Activated naive CD4-positive, alpha-beta T cell treated with anti-CD3 and anti-CD28 coated beads, Interleukin-2, amount 50 U/mL, for 16 hours (primary cell): Measurements from ENCODE around the gene DENND2A.

Experiments
- DNase-seq: peaks from one replicate; pipeline ENCODE4 v3.0.0-alpha.2; 2020

DENND2A gene

DNA sequence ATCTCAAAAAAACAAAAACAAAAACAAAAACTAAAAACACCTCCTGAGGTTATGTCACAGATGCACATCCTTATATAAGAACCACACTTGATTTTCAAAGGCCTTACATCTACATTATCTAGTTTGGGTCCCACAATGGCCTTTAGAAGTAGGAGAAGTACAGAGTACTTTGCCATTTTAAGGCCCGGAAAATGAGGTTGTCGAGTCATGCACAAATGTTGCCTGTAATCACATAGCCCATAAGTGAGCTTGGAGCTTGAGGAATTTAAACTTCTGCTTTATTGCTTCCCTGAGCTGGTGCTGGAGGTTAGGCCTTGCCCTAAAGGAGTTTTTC lies 151.6 kb downstream of the DENND2A start:
- DNase-seq, result no peak

GRCh38 chr7:140485500-140486265 lies 154.9 kb downstream of the DENND2A start:
- no peak for DNase-seq

DNA sequence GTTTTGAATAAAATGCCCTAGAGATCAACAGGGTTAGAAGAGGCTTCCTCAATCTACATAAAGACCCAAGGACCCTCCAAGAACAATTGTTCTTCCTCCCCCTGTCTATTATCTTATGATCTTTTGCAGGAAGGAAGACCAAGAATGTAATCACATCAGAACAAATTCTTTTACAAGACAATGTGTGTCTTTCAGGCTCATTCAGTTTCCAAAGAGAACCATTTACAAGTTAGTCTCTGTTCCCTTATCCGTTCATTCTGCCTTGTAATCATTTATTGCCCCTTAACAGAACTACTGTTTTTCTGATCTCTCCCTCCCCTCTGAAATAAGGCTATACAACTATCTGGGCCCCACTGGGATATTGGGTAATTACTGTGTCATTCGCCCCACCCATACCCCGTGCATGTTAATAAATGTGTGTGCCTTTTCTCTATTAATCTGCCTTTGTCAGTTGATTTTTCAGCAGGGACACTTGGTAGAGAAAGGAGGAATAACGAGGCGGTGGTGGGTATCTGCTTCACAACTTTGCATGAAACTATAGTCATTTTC lies 155.6 kb downstream of the DENND2A start:
- DNase-seq, result no peak

DNA sequence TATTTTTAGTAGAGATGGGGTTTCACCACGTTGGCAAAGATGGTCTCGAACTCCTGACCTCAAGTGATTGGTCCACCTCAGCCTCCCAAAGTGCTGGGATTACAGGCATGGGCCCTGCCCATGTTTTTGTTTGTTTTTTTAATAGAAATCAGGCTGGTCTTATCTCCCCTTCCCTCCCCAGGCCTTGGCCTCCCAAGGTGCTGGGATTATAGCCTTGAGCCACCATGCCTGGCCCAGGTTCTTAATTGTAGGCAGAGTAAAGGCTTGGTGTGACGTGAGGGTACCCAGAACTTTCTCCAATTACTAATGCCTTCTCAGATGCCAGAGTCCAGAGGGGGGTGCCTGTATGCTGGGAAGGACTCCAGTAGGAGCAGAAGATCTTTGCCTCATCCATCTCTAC lies 156.1 kb downstream of the DENND2A start:
- no peak for DNase-seq

DNA sequence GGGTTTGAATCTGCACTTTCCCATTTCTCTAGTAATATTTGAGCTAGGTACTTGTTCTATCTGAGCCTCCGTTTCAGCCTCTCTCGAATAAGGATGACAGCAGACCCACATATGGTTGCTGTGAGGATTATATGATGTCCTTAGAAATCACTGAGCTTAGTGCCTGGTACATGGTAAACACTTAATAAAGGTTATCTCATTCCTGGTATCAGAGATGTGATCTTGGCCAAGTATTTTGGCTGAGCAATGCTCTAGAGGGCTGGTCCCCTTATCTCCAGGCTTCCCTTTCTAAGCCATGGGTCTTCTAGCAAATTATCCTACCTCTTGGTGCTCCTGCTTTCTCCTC lies 160.9 kb downstream of the DENND2A start:
- DNase-seq, result no peak

DNA sequence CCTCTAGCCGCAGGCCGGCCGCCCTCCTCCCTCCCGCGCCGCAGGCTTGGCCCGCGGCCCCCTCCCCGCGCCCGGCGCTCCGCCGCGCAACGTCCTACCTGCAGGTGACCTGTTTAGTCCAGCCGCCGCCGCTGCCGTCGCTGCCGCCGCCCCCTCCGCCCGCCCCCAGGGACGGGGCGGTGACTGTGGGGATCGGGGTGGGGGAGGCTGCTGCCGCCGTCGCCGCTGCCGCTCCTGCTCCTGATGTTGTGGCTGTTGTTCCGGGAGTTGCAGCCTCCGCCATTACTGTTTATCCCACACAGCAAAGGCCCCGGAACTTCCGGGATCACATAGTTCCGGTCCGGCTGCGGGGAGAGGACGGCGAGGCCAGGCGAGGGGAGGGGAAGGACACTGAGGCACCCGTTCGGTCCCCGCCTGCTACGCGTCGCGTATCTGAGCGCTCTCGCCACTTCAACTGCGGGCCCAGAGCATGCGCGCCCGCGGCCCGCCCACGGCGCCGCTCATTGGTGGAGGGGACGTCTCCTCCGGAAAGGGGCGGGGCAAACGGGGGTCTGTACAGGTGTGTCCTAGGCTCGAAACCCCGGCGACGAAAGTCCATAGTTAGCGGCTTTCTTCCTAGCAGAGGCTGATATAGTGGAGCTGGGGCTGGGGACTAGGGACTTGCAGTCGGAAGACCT lies 161.4 kb downstream of the DENND2A start, which contains the start of gene MKRN1:
MKRN1 (minus strand) TSS at position 444 of the 677 bp plus-strand sequence; CDS start at position 283, 161 bp downstream.
- DNase-seq, result peak; percentile 95

DNA sequence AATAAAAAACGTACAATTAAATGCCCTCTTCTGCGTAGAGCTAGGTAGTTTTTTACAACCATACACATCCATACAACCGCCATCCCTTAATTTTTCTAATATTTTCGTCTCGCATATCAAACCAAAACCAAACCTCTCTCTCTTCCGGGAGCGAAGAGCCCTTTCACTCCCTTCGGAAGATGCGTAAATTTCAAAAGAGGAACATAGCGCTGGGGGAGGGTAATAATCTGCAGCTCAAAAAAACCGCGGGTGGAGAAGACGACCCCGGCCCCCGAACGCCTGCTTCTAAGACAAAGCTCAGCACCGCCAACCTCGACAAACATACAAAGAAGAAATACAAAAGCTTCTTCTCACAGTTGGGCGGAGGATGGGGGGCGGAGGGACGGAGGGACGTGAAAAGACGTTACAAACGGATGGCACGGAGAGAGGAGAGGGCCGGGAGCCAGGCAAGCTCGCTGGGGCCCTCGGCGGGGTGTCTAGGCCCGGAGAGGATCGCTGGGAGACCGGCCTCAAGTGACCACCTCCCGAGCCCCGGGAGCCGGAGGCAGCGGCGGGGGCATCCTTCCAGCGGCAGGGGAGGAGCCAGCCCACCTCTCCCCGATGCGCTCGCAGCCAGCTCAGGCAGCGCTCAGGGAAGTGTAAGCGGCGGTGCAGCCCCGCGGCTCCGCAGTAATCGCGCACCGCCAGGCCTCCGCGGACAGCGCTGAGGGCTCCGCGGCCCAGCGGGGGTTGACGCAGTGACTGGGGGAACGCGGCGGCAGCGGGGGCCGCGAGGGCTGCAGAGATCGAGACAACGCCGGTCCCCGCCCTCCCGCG lies 162.2 kb downstream of the DENND2A start:
- peak; percentile 52 for DNase-seq

DNA sequence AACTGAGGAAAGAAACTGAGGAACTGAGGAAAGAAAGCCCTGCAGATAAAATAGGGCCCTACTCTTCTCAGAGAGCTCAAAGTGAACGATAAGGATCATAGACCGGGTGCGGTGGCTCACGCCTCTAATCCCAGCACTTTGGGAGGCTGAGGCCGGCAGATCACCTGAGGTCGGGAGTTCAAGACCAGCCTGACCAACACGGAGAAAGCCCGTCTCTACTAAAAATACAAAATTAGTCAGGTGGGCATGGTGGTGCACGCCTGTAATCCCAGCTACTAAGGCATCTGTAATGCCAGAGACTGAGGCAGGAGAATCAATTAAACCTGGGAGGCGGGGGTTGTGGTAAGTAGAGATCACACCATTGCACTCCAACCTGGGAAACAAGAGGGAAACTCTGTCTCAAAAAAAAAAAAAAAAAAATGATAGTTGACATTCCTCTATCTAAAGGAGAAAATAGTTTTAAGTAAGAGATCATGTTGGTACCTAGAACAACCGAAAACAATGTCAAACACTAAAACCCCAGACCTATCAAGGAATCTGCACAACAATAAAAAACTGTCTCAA lies 163.8 kb downstream of the DENND2A start:
- DNase-seq, result no peak

DNA sequence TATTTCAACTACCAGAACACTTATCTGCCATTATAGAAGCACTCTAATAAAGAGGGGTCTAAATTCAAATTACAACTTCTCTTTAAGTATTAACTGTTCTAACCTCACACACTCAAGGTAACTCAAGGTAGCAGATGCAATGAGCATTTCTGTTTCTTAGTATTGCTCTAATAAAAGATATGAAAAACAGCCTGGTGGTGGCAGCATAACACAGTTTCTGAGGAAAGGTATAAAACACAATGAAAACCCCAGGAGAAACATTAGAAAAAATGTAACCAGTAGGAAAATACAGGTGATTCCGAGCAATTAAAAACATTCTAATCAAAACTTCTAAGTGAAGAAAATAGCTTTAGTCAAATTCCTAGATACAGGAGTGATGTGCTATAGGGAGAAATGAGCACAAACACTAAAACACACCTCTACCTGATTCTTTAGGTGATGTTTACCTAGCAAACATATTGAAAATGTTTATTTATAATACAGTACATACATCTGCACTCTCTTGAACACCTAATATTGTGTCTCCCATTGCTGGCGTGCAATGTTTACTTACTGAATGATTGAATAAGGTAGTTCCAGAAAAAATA lies 164.8 kb downstream of the DENND2A start:
- peak; percentile 49 for DNase-seq
